Stimulated activated CD8-positive, alpha-beta memory T cell treated with anti-CD3 and anti-CD28 coated beads, Interleukin-2, amount 100 ng/mL, for 1 hour (primary cell): Measurements from ENCODE around the gene PDE11A.

Experiments
- DNase-seq, 2 donors: peaks; one replicate each; pipeline ENCODE4 v3.0.0-alpha.2; 2020; ENCODE audit warnings: low read depth in 2 of 2

PDE11A gene

GRCh38 chr2:177599956-177600355 is 472.6 kb downstream of the PDE11A start:
- no peak for DNase-seq

DNA sequence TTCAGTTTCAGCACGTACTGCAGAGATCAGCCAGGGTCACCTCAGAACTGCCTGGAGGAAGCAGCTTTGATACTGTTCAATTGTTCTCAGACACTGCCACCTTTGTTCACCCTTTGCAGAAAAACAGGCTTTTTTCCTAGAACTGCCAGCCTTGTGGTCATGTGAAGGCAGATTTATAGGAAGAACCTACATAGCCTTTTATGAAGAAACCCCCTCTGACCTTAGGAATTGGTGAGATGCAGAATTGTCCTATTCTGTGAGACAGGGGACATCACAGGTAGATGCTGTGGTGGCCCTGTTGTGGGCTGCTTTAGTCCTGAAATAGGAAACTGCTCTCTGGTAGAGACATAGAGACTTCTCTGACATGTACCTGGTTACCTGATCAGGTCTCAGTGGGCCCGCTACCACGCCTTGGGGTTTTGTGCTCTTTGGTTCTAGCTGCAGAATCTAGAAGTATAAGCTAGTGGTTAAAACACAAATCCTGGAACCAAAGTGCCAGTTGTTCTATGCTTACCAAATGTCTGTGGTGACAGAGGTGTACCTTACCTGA is 473.4 kb downstream of the PDE11A start:
- no peak for DNase-seq

- DNase-seq, result no peak
Measured at GRCh38 chr2:177598326-177599138, 474.0 kb downstream of the PDE11A start.

GRCh38 chr2:177597759-177598158 is 474.8 kb downstream of the PDE11A start:
- DNase-seq, result no peak

DNA sequence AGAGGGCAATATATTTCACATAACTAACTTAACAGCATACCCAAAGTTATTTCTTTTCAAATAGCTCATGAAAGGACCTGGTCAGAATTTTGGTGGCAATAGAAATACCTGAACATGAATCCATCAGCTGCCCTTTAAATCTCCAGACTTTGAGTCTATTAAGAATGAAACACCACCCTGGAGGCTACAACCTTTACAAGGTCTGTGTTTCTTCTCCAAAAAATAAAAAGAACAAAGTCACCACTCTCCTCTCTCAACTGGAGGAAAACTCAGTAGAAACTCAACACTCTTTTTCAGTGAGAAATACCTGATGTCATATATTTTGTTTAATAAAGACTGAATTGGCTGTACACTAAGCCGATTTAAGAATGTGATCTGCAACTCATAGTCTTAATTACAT is 475.7 kb downstream of the PDE11A start:
- no peak for DNase-seq

DNA sequence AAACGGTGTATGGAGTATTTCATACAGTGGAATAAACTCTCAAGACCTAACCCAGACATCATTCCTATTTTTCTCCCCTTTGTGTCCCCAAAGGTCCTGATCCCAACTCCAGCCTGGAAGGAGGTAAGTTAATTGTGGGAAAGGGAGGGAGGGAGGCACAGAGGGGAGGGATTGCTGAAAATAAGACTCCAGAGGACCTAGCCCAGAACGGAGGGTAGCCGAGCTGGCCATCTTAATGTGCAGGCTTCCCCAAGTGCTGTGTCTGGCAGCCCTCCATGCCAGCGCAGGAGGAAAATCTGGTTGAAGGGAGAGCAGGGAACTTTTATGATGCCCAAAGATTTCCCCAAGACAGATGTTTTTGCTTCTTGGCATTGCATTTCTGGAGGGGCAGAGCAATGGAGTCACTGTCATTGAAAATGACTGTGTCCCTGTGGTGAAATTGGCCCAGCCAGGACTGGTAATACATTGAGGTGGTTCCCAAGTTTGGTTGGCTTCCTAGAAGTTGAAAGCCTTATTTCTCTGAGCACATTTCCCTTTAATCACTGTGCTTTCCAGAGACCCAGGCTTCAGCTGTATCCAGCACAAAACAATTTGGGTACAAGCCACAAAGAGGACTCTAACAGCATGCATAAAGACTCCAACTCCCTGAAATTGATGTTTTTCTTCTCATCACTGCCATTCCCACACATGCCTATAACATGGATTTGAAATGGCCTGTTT is 477.3 kb downstream of the PDE11A start:
- no peak for DNase-seq

DNA sequence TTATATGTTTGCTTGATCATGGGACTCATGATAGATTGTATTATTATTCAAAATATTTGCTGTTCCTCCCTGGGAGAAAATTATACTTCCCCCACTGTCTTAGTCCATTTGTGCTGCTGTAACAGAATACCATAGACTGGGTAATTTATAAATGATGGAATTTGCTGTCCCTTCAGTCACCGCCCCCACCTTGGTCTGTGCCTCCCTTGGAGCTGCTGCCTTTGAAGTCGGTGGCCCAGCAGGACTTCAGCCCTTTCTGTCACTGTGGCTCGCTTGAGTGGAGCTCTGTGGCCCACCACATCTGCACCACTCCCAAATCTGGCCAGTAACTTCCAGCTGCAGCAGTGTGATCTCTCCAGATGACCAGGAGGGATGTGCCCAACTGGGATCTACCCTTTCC is 479.2 kb downstream of the PDE11A start:
- DNase-seq, result no peak

DNA sequence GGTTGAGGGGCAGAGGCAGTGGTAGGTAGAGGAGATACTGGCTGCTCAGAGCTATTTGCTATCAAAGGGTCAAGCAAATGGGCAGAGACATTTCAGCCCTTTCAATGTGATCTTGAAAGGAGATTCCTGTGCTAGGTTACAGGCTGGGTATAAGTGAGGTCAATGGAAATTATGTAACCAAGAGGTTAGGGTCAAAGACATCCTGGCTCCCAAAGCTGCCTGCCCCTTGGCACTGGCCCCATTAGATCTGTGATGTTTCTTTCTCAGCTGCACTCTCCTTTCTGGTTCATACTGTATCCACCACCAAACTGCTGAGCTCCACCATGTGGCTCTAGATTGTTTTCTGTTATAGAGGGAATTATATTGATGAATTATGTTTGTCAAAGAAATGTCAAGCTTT is 479.6 kb downstream of the PDE11A start:
- no peak for DNase-seq

- DNase-seq, result no peak
Measured at GRCh38 chr2:177592397-177592796, 480.2 kb downstream of the PDE11A start.

- DNase-seq, result no peak
Measured at GRCh38 chr2:177589186-177589585, 483.4 kb downstream of the PDE11A start.

DNA sequence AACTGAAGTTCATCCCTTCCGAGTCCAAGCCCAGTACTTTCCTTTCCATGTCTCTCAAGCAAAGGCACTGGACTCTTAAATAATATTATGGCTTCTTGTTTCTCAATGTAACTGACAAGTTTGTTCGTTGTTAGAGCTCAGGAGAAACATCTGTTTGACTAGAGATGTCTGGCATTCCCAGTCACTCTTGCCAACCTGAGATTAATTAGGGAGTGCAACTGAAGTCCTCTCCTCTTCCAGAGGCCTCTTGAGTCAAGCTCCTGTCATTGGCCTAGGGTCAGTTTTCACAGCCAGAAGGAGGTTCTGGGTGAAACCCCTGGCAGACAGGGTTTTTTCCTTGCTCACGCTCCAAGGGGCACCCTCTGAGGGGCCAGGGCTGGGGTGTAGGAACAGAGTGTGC is 483.9 kb downstream of the PDE11A start:
- no peak for DNase-seq

DNA sequence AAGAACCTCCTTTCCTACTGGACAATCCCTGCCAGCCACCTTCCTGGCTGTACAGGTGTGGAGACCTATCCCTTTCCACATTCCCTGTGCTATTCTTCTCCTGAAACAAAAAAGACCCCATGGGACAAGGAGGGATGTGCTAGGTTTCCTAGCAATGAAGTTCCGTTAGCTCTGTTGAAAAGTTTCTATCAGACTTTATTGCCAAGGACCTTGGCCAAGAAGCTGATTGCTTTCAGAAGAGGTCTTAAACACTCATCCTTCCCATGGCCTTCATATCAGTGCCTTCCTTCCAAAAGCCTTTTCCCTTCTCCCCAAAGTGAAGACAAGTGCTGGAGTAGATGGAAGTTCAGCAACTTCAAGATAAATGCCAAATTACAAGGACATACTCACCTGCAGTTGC is 485.2 kb downstream of the PDE11A start:
- no peak for DNase-seq

- DNase-seq, result no peak
Measured at GRCh38 chr2:177586154-177586553, 486.4 kb downstream of the PDE11A start.

- DNase-seq, result no peak
Measured at GRCh38 chr2:177585234-177585863, 487.2 kb downstream of the PDE11A start.

GRCh38 chr2:177584030-177584692 is 488.4 kb downstream of the PDE11A start:
- DNase-seq, result no peak

- DNase-seq, result no peak
Measured at GRCh38 chr2:177582000-177582399, 490.6 kb downstream of the PDE11A start.

DNA sequence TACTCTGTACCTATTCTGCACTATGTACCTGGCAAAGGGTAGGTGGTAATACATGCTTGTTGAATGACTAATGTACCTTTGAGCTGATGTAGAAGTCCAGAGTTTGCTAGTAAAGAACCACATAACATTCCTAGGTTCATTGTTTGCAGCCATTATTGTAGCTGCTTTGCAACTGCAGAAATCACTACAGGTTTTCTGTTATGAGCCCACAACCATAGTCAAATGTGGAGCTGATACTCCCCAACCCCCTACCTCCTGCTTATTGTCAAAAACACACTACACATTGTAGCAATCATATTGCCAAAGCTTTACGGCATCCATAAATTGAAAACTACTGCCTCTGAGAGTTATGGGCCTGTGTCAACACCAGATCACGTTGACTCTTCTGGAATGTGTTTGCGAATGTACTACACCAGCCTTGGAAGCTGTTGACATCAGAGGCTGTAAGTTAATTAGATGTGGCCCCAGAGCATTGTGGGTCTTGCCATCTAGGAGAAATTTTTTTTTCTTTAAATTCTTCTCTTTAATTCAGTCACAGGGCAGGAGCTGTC is 493.0 kb downstream of the PDE11A start:
- DNase-seq, result no peak

DNA sequence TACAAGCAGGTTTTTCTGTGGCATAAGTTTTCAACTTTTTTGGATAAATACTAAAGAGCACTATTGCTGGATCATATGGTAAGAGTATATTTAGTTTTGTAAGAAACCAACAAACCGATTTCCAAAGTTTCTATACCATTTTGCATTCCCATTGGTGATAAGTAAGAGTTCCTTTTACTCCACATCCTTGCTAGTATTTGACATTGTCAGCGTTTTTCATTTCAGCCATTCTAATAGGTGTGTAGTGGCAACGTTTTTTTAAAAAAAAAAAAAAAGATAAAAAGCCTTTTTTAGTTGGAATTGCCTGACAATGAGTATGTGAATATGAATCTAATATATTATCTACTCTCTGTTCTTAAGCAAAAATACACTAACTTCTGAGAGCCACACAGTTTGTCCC is 494.1 kb downstream of the PDE11A start:
- no peak for DNase-seq

DNA sequence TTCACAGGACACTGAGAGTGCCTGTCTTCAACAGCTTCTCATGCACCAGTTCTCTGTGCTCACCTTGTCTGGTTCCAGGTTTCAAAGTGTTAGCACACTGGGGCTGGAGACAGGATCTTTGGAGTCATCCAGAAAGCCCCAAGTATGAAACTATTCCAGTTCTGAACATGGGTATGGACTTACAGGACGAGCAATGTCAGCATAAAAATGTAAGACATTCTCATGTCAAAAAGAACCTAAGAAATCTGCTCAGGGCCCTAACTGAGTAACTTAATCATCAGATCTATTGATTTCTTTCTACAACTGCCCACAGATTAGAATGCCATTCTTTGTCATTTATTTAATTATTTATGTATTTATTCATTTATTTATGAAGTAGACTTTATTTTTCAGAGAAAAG is 495.5 kb downstream of the PDE11A start:
- DNase-seq, result no peak

DNA sequence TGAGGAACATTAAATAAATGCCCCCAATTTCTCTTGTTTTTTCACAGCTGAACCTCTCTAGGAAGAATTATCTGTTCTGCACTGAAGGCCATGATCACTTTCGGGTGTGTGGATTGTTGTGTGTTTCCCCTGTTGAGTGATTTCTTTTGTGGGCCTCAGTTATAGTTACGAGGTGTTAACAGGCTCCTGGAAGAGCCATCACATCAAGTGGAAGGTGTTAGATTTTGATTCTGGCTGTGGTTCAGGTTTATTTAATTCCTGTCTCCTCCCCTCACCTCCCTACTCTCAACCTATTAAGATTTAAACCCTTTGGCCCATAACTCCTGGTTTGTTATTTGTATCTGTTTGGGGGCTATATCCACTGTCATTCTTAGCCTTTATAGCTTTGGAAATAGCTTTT is 497.2 kb downstream of the PDE11A start:
- DNase-seq, result no peak

DNA sequence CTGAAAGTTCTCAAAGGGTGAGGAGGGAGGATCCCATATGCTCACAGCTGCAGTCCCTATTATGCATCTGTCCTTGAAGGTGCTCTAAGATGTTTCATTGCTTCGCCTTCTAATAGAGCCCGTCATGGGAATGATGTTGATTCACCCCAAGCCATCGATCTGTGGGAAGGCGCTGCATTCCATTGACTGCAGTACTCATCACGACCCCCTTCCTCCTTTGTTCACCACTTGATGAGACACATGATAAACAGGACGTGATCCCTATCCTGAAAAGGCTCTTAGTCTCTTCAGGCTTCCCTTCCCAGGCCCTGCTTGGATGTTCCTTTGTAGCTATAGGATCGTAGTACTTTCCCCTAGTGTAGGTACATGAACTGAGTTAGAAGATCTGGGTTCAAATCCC is 498.2 kb downstream of the PDE11A start:
- no peak for DNase-seq
